Measurements from ENCODE around the gene CCDC192.

The CCDC192 gene

DNA sequence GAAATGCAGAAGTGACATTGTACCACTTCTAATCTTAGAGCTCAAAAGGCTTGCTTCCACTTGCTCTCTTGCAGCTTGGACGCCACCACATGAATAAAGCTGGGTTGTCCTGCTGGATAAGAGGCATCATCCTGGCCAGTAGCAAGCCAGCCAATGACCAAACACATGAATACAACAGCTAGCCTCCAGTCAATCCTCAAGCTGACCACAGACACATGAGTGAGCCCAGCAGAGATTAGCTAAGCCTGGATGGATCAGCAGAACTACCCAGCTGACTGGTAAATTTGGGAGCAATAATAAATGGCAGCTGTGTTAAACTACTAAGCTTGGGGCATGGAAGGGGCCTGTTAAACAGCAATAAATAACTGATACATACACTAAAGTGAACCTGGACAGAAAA, 259.3 kb downstream of the CCDC192 start:
- DNase-seq: no peak

DNA sequence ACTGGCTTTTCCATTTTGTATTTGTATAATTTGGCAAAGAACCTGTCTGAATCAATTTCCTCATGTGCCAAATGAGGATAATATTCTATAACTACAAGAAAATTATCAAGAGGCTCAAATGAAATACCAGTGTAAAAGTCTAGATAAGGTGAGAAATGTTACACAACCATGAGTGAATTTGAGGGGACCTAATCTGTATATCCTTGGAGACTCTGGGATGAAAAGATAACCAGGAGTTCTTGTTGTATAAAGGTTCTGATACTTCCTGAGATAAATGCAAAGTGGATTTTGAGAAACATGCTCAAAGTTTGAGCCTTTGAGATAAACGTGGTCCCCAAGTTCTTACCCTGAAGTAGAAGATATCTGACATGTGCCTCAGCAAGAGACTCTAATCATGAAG, 260.0 kb downstream of the CCDC192 start:
- no peak for DNase-seq

DNA sequence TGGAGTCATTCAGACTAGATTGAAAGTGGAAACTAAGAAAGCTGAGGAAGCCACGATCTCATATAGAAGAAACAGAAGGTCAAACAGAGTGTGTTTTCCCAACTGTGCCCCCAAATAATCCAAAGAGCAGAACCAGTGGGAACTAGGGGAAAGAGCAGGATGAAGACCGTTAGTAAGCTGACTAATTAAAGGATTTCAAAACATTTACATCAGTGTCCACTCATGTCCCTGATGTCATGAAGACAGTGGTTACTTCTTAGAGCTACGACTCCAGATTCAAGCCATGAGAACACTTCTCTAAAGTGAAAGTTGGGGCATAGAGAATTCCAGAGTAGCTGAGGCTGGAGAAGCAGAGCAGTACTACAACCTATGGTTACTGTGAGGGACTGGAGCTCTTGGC, 260.7 kb downstream of the CCDC192 start:
- DNase-seq: no peak

DNA sequence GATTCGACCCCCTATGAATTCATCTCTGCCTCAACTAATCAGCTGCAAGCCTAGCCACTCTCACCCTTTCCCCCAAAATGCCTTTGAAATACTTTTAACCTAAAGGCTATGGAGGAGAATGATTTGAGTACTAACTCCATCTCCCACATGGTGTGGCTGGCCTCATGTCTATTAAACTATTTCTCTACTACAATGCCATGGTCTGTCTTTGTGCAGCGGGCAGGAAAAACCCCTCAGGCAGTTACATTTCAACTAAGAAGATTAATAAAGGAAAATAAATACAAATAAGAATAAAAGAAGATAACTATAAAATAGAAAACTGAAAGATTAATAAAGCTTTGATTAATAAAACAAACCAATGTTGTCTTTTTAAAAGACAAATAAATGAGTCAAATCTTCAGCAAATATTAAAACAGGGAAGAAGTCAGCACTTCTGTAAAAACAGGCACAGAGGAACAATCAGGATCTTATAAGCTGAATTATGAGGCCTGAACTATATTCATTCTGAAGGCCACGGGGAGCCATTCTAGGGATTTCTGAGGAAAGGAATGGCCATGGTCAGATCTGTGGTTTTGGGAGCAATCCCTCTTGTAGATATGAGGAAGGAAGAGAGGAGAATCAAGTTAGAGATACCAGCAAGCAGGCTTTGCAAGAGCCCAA, 264.3 kb downstream of the CCDC192 start:
- no peak for DNase-seq

DNA sequence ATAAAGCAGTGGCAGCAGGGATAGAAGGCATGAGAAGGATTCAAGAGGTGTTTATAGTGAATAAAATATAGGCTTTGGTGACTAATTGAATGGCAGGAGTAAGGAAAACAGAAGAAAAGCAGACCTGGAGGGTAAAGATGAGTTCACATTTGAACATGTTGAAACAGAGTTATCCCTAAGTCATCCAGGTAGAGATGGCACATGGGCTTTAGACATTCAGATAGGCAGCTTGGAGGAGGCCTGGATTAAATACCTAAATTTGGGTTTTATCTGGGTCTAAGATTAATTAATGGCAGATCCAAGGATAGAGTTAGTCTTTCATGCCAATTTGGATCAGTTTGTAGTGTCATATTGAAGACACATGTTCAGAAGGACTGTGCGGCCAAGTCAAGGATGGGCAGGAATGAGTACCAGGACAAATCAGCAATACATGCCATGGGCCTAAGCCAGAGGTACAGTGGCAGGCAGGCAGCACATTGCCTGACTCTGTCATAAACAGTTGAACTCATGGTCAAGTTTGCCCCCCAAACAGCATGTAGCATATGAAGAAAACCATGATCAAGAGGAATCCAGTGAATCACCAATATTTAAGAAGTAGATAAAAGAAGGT, 264.9 kb downstream of the CCDC192 start:
- DNase-seq: no peak

DNA sequence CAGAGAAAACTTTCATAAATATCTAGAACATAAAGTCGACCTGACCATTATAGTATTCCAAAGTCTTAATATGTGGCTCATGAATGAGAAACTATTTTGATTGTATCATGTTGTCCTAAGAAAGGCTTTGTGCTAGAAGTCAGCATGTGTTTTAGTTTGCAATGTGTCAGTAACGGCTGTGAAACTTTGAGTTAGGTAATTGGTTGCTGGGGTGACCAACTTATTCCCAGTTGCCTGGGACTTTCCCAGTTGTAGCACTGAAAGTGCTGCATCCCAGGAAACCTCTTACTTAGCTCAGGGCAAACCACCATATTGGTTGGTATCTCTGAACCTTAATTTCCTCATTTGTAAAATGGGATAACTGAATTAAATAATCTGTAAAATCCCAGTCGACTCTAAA, 265.8 kb downstream of the CCDC192 start:
- no peak for DNase-seq

DNA sequence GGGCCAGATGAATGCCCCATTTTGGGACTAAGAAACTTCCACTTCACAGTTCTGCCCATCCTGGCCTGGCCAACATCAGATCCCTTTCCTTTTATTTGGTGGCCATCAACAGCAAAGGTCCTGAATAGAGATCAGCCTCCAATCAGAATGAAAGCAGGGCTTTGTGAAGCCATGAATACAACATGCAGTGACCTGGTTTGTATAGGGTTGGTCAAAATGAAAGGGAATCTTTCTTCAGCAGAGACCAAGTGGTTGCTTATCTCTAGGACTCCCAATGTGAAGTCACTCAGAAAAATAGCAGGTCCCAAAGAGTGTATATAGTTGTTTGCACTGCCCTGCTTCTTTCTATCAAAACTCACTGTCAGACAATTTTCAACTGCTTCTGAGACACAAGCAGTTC, 266.5 kb downstream of the CCDC192 start:
- no peak for DNase-seq

DNA sequence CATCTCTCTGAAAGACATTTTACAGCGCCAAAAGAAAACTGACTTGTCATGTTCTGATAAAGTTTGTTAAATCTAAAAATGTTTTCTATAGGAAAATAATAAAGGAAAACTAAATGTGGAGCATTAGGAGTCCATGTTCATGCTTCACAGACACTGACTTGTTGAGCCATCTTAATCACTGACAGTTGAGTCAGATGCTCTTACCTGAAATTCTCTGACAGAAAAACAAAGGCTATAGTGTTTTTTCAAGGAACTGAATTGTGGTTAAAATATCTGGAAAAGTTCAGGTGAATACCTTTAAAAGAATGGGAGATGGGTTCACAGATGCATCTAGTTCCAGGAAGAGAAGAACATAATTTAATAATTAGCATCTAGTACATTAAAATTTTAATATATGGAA, 266.9 kb downstream of the CCDC192 start:
- no peak for DNase-seq

DNA sequence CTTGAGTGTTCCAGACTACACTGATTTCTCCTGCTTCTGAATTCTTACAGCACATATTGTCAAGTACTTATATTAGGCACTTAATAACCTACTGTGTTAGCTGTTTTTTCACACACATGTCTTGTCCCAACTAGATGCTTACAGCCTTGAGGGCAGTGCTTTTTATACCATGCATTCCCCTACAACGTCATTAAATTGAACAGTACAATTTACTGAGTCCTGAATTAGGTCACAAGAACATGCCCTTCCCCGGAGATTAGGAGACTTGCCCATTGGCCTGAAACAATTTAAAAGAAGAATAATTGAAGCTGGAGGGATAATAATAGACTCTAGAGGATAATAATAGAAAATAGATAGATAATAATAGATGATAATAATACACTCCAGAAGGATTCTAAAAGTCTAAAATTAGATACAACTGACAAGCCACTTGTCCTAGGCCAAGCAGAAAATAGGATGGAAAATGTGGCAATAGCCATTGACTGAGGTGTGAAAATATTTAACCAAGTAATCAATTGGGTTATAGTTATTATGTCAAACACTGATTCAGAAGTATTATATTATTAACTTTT, 267.7 kb downstream of the CCDC192 start:
- no peak for DNase-seq

DNA sequence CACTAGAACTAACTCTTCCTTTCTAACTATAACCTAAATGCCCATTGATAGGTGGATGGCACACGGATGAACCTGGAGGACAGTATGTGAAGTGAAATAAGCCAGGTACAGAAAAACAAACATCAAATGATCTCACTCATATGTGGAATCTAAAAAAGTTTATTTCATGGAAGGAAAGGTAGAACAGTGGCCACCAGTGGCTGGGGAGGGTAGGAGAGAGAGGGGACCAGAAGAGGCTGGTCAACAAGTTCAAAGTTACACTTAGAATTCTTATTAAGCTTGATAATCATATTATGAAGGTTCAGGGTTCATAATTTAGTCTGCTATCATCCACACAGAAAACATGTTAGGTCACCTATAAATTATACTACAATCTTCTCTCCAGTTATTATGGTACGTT, 272.8 kb downstream of the CCDC192 start:
- DNase-seq: no peak

DNA sequence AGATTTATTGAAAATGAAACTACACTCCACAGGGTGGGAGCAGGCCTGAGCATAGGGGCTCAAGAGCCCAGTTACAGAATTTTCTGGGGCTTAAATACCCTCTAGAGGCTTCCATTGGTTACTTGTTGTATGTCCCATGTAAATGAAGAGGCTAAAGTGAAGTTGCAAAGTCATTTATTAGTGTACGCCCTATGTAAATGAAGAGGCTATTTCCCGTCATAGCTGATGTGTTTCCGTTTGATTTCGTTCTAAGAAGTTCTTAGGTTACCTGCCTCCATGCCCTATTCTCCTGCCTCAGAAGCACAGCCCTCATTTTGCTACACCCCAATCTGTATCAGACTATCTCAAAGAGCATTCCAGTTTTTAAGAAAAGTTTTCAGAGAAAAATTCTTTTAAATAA, 273.3 kb downstream of the CCDC192 start:
- no peak for DNase-seq

DNA sequence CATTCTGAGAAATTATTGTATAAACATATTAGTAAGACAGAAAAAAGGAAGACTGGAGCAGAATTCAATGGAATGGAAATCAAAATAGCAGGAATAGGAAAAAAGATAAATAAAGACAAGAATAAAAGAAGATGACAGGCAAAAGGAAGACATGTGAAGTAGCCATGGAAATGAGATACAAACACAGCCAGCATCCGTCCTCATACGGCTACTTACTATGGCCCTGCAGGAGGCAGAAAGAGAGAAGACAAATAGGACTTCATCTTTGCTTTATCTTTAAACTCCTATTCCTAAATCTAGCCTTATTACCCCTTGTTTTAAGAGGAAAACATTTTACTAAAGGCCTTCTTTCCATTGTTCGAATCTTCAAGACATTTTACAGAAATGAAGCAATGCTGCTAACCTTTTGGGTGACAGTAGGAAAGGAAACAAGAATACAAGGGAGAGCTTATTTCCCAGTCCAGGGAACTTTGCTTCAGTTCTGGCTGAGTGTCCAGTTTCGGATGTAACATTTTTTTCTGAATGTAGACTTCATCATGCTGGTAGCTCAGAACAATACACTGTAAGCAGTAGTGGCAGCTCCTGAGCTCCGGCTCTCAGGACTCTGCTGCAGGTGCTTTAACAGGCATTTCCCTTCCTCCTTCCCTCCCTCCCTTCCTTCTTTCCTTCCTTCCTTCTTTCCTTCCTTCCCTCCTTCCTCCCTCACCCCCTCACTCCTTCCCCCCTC, 274.0 kb downstream of the CCDC192 start:
- no peak for DNase-seq

DNA sequence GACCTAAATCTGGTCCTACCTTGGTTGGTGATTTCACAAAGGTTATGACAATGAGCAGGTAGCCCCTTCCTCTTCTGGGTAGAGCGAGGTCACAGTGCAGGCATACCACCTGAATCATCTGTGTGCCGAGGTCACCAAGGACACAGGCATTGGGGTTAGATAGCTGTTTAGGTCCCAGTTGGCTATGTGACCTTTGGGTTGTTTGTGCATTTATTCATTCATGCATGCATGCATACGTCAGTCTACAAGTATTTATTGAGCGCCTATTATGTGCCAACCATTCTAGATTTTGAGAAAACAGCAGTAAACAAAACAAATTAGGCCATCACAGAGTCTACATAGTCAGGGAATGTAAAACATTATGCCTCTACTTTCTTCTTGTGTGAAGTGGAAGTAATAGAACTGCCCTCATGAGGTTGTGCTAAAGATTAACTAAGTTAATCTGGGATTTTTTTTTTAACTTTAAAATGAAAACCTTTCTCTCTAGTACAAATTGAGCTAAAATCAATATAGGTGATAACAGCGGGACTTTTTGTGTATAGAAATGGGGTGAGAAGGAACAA, 275.6 kb downstream of the CCDC192 start:
- DNase-seq: no peak

DNA sequence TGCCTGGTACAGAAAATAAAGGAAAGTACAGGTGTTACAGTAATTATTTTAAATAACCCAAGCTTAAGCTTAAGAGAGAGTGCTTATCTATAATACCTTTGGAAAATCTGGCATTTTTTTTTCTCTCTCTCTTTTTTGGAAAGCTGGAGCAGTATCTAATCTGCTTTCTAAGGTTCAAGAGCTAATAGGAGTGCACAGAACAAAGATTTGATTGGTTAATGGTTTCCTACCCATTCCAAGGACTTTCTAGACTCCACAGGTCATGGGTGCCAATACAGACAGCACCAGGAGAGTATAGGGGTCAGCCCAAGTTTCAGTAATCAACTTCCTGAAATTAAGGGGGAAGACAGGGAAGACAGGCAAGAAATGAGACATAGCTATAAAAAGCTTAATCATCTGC, 276.3 kb downstream of the CCDC192 start:
- DNase-seq: no peak

DNA sequence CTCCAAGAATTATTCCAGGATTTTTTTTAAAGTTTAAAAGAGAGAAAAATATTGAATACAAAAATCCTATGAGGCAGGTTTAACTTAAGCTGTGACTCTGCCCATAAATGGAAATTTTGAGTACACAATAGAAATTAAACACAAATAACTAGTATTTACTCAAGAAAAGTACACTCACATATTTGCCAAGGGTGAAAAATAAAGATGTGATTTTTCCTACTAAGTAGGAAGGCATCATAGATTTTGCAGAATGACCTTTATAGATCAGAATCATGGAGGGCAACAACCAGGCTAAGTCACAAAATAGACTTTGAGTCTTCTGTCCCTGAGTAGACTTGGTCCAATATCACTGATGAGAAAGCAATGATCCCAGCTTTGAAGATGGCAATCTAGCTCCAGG, 277.7 kb downstream of the CCDC192 start:
- DNase-seq: no peak

DNA sequence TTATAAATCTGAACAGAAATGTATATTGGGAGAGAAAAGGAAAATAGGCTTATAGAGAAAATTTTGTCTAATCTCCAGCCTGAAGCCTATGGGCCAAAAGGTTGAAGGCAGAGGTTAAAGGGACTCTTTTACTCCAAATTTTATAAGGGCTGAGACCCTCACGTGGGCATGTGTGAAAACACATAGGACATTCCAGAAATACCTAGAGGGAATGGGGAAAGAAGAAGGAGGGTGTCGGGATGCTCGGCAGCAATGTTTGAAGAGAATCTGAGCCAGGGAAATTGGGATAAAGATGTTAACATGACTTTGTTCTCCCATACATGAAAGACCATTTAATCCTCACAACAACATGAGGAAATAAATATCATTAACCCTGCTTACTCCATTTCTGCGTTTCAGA, 278.3 kb downstream of the CCDC192 start:
- no peak for DNase-seq

DNA sequence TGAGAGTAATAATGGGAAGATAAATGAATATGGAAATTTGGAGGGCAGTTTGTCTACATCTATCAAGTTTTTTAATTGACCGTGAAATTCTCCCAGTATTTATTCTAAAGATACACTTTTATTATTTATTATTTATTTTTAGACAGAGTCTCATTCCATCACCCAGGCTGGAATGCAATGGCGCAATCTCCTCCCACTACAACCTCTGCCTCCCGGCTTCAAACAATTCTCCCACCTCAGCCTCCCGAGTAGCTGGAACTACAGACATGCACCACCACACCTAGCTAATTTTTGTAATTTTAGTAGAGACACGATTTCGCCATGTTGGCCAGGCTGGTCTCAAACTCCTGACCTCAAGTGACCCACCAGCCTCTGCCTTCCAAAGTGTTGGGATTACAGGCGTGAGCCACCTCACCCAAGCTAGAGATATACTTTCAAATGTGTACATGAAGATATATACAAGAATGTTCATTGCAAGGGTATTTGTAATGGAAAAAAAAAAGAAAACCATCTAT, 282.7 kb downstream of the CCDC192 start:
- DNase-seq: no peak

DNA sequence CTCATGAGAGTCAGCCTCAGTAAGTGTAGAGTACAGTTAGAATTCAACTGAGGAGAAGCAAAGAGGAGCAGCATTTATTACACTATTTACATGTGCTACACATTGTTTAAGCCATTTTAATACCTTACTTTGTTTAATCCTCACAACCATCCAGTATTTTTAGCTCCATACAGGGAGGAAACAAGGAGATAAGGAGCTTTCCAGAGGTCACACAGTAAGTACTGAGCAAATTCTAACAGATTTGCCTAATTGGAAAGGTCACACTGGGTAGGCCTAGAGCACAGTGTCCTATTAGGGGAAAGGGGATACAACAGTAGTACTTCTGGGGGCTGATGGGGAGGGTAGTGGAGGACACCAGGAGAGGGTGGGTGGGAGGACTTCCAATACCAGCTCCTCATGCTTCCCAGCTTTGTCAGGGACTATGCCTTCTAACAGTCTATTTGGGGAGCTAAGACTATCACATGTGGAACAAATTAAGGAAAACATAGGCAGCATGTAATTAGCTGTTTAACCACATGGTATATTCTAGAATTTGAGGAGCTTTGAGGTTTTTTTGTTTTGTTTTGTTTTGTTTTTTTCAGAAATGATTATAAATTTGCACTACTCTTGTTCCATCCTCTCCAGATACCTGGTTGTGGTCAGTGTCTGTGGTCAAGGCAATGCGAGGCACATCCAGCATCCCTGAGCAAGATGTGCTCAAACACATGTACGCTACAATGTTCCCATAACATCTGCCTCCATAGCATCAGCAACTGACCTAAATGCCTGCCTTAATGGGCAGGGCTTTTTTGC, 284.4 kb downstream of the CCDC192 start:
- no peak for DNase-seq

DNA sequence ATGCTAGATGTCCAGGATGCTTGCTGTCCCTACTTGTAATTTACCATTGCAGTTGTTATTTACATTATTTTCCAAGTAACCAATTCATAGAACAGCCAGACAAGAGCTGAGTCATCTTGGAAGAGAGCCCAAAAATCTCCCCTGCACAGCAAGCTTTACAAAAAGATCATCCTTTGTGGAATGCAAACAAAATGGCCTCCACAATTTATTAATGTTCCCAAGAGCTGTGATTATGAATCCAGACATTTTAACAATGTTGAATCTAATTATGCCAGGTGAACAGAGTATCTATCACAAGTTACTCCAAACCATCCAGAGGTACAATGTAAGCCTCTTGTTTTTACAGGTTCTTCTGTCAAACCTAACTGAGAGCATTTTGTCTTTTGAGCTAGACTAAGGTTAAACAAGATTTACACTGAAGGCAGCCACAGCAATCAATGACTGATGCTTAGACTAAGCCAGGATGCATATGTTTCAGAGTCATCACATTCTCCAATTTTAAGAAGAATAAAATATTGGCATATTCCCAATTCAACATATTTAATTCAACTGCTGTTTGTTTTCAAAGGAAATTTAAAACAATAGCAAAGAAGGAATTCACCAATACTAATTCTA, 285.1 kb downstream of the CCDC192 start:
- DNase-seq: no peak
